NCI-H82 (cell line): ENCODE results near the gene KCNN1.
A peak's percentile ranks its signal among the peaks of the same experiment; 100 is the strongest.
"Not testable (repeated sequence)": the region's sequence is repeated elsewhere in the genome, so short reads cannot be mapped to it uniquely, and the experiment has no call there.

Source experiments
- DNase-seq: peaks from one replicate; lab custom pipeline; 2025; lab: John Stamatoyannopoulos, UW

The KCNN1 gene

DNA sequence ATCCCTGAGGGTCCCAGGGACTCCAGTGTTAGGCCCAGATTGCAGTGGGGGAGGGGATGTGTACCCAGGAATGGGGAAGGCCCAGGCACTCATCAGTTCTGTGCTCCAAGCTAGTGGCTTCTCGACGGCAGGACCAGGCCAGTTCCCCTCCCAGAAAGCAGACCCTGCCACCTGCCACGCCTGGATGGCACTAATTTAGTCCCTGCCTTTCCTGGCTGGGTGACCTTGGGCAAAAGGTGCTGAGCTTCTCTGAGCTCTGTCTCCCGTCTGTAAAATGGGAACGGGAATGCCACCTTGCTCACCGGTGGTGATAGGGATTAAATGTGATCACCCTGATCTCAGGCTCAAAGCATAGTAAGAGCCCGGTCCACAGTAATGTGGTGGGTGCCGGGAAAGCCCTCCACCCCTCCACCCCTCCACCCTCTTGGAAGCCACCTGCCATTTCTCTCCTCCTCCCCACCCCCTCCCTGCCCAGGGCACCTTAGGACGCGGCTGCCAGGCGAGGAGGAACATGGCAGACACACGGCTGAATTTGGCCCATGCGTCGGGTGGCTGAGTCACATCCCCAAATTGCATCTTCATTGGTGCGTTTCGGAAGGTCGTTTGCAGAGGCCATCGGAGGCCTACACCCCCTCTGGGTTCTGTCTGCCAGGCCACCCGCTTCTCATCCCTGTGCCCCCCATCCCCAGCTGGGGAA lies 2.3 kb downstream of the KCNN1 start:
- DNase-seq, result no peak

DNA sequence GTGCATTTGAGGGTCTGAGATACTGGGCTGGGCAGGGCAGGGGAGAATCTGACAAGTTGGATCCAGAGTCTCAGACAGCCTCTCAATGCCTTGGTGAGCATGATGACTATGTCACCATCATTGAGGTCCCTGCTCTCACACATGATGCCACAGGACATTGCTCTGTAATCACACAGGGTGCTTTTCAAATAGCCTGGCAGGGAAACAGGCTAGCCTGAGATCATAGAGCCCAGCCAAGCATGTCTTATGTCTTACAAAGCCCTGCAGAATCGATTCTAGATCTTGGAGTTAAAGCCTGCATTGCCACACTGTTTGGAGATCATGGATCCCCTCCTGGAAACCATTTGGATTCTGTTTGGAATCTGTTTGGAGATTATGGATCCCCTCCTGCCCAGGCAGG lies 5.3 kb downstream of the KCNN1 start:
- DNase-seq, result no peak

DNA sequence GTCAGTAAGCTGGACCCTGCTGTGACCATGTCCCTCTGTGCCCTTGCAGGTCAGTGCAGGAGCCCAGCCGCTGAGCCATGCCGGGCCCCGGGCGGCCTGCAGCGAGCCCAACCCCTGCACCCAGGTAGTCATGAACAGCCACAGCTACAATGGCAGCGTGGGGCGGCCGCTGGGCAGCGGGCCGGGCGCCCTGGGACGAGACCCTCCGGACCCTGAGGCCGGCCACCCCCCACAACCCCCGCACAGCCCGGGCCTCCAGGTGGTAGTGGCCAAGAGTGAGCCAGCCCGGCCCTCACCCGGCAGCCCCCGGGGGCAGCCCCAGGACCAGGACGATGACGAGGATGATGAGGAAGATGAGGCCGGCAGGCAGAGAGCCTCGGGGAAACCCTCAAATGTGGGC lies 6.9 kb downstream of the KCNN1 start:
- DNase-seq, result no peak

GRCh38 chr19:17974551-17974950 lies 7.6 kb downstream of the KCNN1 start:
- DNase-seq, result no peak

- DNase-seq, result no peak
These were observed 8.1 kb downstream of the KCNN1 start for GRCh38 chr19:17975032-17975431.

GRCh38 chr19:17977021-17977420 lies 10.1 kb downstream of the KCNN1 start:
- DNase-seq, result no peak

DNA sequence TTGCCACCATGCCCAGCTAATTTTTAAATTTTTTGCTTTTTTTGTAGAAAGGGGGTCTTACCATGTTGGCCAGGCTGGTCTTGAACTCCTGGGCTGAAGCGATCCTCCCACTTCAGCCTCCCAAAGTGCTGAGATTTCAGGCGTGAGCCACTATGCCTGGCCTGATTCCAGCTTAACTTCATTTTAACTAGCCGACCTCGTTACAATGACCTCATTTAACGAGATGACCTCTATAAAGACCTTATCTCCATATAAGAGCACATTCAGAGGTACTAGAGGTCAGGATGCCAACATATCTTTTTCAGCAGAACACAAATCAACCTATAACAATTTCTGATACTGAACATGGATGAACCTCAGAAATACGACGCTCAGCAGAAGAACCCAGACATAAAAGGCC lies 10.6 kb downstream of the KCNN1 start:
- DNase-seq, result no peak

DNA sequence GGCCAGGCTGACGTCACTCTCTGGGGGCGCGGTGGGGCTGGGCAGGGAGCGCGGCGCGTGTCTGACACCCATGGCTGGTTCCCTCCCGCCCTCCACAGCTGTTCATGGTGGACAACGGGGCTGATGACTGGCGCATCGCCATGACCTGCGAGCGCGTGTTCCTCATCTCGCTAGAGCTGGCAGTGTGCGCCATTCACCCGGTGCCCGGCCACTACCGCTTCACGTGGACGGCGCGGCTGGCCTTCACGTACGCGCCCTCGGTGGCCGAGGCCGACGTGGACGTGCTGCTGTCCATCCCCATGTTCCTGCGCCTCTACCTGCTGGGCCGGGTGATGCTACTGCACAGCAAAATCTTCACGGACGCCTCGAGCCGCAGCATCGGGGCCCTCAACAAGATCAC lies 14.7 kb downstream of the KCNN1 start:
- DNase-seq, result no peak

DNA sequence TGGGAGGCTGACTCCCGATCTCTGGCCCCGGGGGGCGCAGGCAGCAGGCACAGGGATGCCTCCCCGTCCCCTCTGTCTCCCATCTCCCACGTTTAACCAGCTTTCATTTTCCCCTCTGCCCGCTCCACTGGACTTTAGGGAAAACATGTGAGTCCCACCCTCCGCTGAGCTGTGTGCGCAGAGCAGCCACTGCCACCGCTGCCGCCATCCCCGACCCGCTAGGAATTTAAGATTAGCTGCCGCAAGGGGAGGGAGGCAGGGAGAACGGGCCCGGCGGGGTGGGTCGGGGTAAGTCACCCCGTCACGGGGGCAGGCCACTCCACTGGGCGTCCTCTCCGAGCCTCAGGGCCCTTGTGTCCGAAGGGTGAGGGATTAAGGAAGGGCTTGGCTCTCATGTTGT lies 15.5 kb downstream of the KCNN1 start:
- no peak for DNase-seq

DNA sequence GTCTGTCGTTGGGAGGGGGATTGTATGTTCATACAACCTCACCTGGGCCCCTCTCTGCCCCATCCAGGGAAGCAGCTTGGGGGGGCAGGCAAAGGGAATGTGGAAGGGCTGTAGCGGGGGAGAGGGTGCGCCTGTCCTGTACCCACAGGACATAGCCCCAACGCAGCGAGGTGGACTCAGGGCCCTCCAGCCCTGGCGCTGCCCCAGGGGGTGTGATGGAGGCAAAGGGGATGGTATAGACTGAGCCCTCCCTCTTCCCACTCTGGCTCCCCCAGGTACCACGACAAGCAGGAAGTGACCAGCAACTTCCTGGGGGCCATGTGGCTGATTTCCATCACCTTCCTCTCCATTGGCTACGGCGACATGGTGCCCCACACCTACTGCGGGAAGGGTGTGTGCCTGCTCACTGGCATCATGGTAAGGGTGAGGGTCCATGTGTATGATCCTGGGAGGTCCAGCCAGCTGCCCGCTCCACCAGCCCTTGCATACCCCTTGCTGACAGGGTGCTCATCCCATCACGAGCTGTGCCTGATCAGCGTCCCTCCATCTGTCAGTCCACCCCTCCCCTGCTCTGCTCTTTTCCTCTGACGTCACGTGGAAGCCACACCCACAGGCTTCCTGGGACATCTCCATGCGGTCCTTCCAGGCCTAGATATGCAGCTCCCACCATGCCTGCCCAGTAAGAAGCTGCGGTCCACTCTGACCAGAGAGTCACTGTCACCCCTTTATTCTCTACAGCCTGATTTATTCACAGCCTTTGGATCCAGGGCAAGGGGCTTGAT lies 18.3 kb downstream of the KCNN1 start:
- peak; percentile 81 for DNase-seq

GRCh38 chr19:17986569-17986968 lies 19.7 kb downstream of the KCNN1 start:
- DNase-seq, result not testable (repeated sequence)

DNA sequence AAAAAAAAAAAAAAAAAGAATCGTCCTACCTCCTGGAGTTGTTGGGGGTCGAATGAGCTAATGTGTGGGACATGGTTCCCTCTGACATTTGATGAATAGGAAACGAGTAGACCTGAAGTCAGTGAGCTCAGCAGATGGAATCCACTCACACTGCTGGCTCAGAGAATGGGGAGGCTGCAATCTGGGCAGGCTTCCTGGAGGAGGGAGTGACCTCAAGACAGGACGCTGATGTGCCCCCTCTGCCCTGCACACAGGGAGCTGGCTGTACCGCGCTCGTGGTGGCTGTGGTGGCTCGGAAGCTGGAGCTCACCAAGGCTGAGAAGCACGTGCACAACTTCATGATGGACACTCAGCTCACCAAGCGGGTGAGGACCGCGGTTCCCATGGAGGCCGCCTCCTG lies 21.3 kb downstream of the KCNN1 start:
- no peak for DNase-seq

DNA sequence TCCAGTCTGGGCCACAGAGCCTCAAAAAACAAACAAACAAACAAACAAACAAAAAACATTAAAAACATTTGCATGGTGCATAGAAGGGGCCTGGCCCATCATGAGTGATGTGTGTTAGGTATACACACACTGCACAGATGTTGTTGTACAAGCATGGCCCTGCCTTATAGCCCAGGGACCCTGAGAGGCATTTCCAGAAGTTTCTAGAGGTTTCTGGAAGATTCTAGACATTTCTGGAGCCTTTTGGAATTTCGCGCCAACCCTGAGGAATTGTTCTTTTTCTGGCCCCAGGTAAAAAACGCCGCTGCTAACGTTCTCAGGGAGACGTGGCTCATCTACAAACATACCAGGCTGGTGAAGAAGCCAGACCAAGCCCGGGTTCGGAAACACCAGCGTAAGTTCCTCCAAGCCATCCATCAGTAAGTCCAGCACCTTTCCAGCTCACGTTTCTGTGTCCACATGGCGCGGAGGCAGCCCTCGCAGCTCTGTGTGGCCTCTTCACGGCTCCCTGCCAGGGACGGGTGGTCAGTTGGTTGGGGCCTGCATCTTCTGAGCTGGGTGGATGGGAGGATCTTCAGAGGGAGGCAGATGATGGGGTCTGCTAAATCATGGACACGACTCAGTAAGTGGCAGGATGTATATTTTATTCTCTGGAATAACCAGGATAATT lies 22.7 kb downstream of the KCNN1 start:
- DNase-seq, result no peak

- peak; percentile 49 for DNase-seq
These were observed 26.3 kb downstream of the KCNN1 start for GRCh38 chr19:17993076-17993813.

GRCh38 chr19:17996826-17997316 lies 30.0 kb downstream of the KCNN1 start:
- DNase-seq, result peak; percentile 91

DNA sequence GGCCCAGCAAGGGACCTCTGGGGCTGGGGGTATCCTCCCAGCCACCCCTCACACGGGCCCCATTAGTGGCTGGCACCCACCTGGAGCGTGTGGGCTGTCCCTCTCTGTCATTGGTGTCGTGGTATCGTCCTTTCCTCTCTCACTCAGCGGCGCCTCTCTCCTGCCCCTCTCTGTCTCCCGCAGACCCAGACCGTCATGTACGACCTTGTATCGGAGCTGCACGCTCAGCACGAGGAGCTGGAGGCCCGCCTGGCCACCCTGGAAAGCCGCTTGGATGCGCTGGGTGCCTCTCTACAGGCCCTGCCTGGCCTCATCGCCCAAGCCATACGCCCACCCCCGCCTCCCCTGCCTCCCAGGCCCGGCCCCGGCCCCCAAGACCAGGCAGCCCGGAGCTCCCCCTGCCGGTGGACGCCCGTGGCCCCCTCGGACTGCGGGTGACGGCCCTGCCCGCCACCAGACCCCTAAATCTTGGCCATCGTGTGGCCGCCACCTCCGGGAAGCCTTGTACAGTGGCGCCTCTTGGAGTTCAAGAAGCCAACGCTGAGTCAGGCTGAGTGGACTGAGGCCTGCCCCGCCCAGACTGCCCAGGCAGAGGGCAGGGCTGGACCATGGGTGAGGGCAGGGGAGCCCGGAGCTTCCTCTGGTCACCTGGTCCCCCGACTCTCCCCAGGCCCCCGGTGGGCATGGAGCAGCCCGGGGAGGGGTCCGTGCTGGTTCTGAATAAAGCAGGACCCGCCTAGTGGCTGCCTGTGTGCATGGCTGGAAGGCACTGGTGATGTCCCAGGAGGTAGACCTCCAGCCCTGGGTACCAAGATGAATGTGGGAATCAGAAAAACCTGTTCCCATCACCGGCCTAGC lies 31.3 kb downstream of the KCNN1 start:
- DNase-seq, result no peak

DNA sequence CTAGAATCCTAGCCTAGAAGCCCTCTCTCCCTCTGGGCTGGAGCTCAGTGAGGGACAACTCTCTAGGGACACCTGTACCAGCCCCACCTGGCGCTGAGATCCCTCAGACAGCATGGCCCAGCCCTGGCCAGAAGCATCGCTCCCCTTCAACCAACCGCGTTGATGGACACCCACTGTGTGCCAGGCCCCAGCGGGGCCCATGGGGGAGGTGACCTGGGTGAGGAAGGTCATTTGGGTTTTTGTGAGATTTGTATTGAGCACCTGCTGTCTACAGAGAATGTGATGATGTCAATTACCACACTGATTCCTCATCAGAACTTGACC lies 31.9 kb downstream of the KCNN1 start:
- no peak for DNase-seq

DNA sequence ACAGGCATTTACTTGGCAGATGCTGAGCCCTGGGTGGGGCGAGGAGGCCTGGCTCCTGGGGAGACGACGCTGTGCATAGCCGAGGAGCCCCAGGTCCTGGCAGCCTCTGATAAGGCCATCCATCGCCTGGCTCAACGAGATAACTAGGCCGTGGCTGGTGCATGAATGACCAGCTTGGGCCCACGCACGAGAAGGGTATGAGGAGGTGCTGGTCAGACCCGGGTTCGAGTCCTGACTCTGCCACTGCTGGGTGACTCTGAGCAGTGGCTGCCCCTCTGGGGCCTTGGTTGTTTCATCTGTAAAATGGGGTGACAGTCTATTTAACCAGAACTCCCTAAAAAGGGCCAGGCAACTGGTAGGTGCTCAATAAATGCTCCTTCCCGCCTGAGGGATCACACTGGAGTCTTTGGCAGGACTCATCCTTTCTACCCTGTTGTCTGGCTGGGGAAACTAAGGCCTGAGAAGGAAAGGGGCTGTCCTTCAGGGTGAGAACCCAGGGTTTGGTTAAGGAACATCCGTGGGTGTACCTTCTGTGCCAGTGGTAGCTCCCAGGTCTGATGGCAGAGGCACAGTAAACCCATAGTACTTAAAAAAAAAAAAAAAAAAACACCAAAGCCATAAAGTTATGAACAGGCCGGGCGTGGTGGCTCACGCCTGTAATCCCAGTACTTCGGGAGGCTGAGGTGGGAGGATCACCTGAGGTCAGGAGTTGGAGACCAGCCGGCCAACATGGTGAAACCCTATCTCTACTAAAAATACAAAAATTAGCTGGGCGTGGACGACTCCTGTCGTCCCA lies 33.0 kb downstream of the KCNN1 start:
- peak; percentile 40 for DNase-seq

GRCh38 chr19:18000480-18000914 lies 33.6 kb downstream of the KCNN1 start:
- DNase-seq, result no peak
